ENCODE data around the gene FBXW7. TPM values are rescaled to one million over a fixed set of nuclear protein-coding genes. Genes with fewer than 3 reads are reported as not detected.
"Not testable (repeated sequence)": the region's sequence is repeated elsewhere in the genome, so short reads cannot be mapped to it uniquely, and the experiment has no call there.

Gene FBXW7
- polyA plus RNA-seq, 3 donors = 34.5 to 39.2 (median 35.7) TPM

DNA sequence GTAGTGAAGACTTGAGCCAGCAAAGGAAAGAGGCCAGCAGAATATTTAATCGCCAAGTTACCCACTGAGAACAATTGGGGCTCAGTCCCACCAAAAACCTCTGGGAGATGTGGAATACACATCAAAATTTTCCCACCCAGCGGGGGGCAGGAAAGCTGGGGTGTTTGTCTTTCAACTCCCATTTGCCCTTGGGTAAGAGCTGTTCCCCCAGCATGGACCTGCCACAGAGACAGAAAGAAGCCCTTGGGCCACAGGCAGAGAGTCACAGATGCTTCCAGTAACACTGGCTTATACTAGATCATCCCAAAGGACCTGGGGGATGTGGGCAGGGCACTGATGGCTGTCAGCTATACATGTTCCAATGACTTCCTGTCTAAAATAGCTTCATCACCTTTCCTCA is 18.9 kb upstream of the FBXW7 start:
- no peak for DNase-seq (ENCODE audit: low read depth in 3 of 3, low spot score in 2 of 3)

- DNase-seq (ENCODE audit: low read depth in 3 of 3, low spot score in 2 of 3) = not testable (repeated sequence)
These were observed 14.8 kb upstream of the FBXW7 start for GRCh38 chr4:152550687-152551086.

DNA sequence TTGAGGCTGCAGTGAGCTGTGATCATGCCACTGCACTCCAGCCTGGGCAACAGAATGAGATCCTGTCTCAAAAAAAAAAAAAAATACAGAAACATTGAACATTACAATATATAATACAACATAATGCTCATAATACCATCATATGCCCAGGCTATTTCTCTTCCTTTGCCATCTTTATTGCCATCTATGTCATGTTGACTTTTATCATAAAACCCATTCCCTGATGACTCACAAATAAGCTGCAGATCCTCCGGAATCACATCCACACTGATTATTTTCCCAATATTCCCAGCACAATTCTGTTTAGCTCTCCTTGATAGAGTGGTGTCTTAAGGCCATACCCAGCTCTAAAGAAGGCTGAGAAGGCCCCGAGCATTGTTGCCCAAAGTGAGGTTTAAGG is 9.2 kb upstream of the FBXW7 start:
- no peak for DNase-seq (ENCODE audit: low read depth in 3 of 3, low spot score in 2 of 3)

DNA sequence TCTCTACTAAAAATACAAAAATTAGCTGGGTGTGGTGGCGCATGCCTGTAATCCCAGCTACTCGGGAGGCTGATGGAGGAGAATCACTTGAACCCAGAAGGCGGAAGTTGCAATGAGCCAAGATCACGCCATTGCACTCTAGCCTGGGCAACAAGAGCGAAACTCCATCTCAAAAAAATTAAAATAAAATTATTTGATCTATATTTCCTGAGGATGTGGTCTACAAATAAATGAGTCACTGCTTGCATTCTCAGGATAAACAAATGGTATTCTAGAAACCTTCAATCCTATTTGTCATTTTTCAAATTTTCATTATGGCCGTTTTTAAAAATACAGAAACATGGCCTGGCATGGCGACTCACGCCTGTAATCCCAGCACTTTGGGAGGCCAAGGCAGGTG is 8.6 kb upstream of the FBXW7 start:
- not testable (repeated sequence) for DNase-seq (ENCODE audit: low read depth in 3 of 3, low spot score in 2 of 3)

DNA sequence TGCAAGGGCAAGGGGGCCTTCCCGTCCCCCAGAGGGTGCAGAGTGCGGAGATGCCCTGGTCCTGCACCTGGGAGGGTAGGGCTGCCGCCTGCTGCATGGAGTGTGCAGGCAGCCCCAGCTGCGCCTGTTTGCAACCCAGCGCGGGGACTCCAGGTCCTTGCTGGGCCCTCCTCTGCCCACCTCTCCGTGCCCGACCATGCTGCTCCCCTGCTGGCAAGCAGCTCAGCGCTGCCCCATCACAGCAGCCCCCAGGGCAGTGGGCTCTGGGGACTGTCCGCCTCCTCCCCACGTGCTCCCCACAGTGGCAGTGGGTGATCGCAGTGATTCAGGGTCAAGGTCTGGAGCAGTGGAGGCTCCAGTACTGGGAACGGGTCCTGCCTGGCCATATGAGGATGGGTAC is 5.0 kb upstream of the FBXW7 start:
- DNase-seq (ENCODE audit: low read depth in 3 of 3, low spot score in 2 of 3) = no peak

GRCh38 chr4:152540293-152540674 is 4.4 kb upstream of the FBXW7 start:
- no peak for DNase-seq (ENCODE audit: low read depth in 3 of 3, low spot score in 2 of 3)

DNA sequence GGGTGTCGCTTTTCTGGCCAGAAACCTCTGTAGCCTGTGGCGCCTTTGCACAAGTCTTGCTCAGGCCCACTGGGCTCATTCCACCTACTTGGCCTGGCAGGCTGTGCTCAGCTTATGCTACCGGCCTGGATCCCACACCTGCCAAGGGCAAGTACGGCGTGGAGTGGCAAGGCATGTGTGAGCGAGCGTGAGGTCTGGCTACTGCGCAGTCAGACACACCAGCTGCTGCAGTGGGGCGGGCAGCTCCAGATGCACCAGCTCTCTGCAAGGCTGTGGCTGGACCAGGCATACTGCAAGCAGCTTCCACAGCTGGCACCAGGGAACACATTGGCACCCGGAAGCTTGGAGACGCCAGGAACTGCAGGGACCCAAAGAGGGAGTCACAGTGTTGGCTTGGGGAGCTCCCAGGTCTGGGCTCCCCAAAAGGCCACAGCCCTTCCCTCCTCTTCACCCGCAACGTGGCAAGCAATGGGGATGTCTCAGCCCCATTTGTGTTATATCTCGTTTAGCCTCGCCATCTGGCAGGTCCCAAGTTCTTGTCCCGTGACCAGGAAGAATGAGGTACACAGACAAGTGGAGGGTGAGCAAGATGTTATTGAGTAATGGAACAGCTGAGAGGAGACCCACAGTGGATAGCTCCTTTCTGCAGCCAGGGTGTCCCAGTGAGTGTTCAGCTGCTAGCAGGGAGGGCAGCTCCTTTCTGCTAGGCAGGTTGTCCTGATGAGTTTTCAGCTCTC is 3.8 kb upstream of the FBXW7 start:
- DNase-seq (ENCODE audit: low read depth in 3 of 3, low spot score in 2 of 3) = no peak

DNA sequence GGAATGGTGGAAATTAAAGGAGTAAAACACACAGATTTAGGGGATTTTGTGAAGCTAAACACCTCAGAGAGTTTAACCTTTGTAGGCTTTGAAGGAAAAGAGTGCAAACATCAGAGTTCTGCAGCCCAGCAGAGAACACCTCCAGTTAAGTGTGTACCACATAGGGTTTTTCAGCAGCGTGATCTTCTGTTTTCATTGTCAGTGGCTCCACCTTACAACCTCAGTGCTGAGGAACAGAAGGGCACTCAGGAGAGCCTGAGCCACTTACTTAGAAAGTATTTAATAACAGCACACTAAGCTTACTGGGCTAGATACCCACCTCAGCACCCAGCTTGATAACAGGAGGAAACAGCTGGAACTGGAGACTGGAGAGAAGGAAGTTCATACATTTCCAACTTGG is 2.0 kb upstream of the FBXW7 start:
- no peak for DNase-seq (ENCODE audit: low read depth in 3 of 3, low spot score in 2 of 3)

GRCh38 chr4:152536545-152537182 is 772 bp upstream of the FBXW7 start:
- DNase-seq (ENCODE audit: low read depth in 3 of 3, low spot score in 2 of 3) = no peak

DNA sequence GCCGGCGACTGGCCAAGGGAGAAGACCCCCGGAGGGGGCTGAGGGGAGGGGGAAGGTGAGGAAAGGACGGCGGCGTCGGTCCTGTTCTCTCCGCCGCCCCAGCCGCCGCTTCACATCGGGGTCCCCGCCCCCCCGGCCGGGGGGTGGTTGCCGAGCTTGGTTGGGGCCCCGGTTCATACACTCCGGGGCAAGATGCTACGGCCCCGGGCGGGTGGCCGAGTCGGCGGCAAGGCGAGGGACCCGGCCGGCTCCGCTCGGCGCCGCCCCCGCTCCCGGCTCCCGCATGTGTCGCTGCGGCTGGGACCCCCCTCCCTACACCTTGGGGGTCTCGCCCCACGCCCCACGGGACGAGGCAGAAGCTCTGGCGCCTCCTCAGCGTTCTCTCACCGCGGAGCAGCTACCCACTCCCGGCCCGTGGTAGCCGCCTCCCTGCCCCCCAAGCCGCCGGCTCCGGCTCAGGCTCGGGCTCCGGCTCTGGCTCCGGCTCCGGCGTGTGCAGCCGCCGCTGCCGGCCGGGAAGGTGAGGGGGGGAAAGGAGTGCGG is 461 bp downstream of the FBXW7 start:
- no peak for DNase-seq (ENCODE audit: low read depth in 3 of 3, low spot score in 2 of 3)

GRCh38 chr4:152534541-152535359 is 1.1 kb downstream of the FBXW7 start:
- peak in 1 of 3 donors; percentile 19 for DNase-seq (ENCODE audit: low read depth in 3 of 3, low spot score in 2 of 3)

DNA sequence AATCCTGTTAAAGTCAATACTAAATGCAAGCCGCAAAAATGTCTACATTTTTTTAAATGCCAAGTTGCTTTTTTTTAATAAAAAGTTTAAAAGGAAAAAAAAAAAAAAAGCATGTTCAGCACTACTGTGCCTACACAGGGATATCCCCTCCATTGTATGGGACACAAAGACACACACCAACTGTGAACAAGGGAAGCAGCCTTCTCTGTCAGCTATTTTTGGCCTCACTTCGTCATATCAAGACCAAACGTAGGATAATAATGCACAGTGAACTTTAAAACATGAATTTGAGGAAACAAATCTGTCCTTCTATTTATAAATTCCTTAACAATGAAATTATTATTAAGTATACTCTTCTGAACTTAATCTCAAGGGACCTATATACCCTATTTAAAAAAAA is 4.4 kb downstream of the FBXW7 start:
- no peak for DNase-seq (ENCODE audit: low read depth in 3 of 3, low spot score in 2 of 3)

GRCh38 chr4:152530600-152530999 is 5.3 kb downstream of the FBXW7 start:
- DNase-seq (ENCODE audit: low read depth in 3 of 3, low spot score in 2 of 3) = no peak

- no peak for DNase-seq (ENCODE audit: low read depth in 3 of 3, low spot score in 2 of 3)
These were observed 6.0 kb downstream of the FBXW7 start for GRCh38 chr4:152529880-152530279.

DNA sequence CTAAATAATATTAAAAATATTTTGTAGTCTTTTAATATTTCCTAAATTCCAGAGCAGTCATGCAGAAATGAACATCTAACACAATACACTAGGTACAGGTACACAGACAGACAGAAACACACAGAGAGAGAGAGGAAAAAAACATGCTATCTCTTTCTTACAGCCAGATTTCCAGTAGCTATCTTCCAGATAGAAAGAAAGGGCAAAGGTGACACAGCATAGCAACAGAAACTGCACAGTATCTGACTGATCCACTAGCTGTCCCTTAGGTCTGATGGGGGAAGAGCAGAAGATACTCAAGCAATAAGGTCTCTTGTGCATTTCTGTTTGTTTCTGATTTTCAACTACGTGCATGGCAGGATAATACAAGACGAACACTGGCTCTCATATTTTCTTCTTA is 7.8 kb downstream of the FBXW7 start:
- no peak for DNase-seq (ENCODE audit: low read depth in 3 of 3, low spot score in 2 of 3)

DNA sequence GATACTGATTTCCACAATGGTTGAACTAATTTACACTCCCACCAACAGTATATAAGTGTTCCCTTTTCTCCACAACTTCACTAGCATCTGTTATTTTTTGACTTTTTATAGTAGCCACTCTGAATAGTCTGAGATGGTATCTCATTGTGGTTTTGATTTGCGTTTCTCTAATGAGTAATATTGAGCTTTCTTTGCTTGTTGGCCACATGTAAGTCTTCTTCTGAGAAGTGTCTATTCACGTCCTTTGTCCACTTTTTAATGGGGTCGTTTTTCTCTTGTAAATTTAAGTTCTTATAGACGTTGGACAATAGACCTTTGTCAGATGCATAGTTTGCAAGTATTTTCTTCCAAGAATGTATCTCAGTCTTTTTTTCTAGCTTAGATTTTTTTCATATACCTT is 10.0 kb downstream of the FBXW7 start:
- DNase-seq (ENCODE audit: low read depth in 3 of 3, low spot score in 2 of 3) = no peak

DNA sequence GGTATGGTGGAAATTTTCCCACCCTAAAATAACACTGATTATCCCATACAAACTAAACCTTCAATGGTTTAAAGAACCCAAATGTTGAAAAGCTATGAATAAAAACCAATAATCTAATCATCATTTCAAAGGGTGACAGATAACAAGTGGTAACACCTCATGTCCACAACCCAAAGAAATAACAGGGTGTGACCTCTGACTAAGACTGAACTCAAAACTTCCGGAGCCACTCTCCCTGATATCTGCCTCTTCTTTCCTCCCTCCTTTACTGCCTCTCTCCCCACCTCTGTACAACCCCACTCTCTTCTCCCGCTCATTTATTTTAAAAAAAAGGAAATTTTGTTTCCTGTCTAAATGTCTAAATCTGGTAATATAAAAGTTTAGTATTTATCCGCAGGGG is 11.5 kb downstream of the FBXW7 start:
- no peak for DNase-seq (ENCODE audit: low read depth in 3 of 3, low spot score in 2 of 3)

- DNase-seq (ENCODE audit: low read depth in 3 of 3, low spot score in 2 of 3) = no peak
These were observed 12.2 kb downstream of the FBXW7 start for GRCh38 chr4:152523731-152524130.

GRCh38 chr4:152522754-152523153 is 13.1 kb downstream of the FBXW7 start:
- no peak for DNase-seq (ENCODE audit: low read depth in 3 of 3, low spot score in 2 of 3)

GRCh38 chr4:152522245-152522644 is 13.6 kb downstream of the FBXW7 start:
- no peak for DNase-seq (ENCODE audit: low read depth in 3 of 3, low spot score in 2 of 3)

- DNase-seq (ENCODE audit: low read depth in 3 of 3, low spot score in 2 of 3) = no peak
These were observed 19.7 kb downstream of the FBXW7 start for GRCh38 chr4:152516156-152516555.
